Stimulated activated CD4-positive, alpha-beta T cell treated with anti-CD3 and anti-CD28 coated beads, Interleukin-2, amount 100 ng/mL, for 4 hours (primary cell): Measurements from ENCODE around the gene INPP5F.
"Not testable (repeated sequence)": the region's sequence is repeated elsewhere in the genome, so short reads cannot be mapped to it uniquely, and the experiment has no call there.

ENCODE experiments used
- DNase-seq: peaks from one replicate; pipeline ENCODE4 v3.0.0-alpha.2; 2020; ENCODE audit warnings: low read depth

INPP5F gene

GRCh38 chr10:119747940-119748339 lies 22.1 kb downstream of the INPP5F start:
- DNase-seq: no peak

GRCh38 chr10:119748871-119749270 lies 23.0 kb downstream of the INPP5F start:
- no peak for DNase-seq

- DNase-seq: no peak
Observed at GRCh38 chr10:119749455-119749854, 23.6 kb downstream of the INPP5F start.

DNA sequence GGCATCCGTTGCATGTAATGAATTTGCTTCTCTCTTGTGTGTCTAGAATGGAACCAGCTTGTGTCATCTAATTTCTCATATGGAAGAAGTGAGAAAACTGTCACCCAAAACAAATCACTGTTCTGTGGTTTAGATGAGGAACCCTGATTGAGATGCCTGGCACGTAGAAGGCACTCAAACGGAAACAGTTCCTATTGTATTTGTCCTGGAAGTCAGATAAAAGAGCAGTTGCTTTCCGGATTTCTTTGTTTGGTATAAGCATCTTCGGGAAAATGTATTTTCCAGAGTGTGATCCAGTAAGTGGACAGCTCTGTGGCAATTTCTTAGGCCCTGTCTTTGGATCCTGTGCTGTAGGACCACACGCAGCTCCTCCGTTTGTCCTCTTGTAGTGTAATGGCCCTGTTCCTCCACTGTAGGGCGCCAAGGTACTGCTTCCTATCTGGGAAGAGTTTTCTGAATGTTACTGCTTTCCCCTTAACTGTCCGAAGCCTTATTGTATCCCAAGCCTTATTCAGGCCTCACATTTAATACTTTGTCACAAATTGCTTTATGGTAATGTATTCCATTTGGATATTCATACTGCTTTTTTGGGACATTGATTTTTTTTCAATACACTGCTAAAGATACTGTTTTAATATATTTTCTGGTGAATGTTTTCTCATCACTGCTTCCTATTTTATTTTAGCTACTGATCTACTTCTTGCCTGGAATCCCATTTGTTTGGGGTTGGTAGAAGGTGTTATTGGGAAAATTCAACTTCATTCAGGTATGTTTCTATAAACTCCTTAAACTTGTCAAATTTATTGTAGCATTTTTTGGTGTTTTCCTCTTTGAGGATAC lies 24.8 kb downstream of the INPP5F start:
- peak; percentile 45 for DNase-seq

- no peak for DNase-seq
Observed at GRCh38 chr10:119753309-119753708, 27.5 kb downstream of the INPP5F start.

DNA sequence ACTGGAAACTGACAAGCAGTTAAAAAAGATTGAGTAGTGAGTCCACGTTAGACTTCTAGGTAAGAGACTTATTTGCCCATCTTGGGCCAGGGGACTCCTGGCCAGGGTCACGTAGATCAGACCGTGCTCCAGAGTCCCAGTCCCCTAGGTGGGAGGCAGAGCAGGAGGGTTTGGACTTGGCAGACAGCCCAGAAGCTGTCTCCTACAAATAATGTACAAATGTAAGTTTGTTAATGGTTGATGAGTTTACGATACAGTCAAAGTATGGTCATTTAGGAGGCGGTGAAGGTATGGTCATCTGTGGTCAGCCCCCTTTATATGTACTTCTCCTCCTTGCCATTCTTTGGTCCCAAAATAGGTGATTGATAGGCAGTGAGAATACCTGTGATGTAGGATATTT lies 28.2 kb downstream of the INPP5F start:
- no peak for DNase-seq

DNA sequence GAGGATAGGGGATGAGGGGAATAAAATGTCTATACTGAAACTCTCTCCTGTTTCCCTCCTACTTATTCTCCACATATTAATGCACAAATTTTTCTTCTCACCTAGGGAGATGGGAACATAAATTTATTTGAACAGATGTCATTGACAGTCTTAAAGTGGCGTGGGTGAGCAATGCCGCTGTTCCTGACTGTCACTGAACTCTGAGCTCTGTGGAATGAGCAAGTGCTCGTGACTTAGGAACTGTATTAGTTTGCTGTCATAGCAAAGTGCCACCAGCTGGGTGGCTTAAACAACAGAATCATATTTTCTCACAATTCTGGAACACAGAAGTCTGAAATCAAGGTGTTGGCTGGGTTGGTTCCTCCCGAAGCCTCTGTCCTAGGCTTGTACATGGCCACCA lies 29.1 kb downstream of the INPP5F start:
- no peak for DNase-seq

- DNase-seq: no peak
Observed at GRCh38 chr10:119755446-119755845, 29.6 kb downstream of the INPP5F start.

- DNase-seq: no peak
Observed at GRCh38 chr10:119758448-119759195, 32.8 kb downstream of the INPP5F start.

DNA sequence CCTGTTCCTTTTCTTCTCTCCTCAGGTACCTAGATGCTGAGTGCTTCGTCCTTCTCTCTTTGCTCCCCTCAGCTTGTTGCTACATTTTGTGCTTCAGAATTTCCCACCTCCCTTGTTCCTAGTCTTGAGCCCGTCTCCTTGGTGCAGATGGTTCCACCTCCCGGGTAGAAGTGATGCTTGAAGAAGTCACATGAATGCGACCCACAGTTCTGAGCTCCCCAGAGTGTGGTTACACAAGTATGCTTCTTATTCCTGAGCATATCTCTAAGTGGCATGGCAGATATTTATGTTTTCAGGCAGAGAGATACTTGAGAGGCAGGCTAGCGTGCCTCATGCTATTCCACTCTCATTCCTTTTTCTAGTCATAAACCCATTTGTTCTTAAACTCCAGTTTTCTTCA lies 34.0 kb downstream of the INPP5F start:
- DNase-seq: no peak

GRCh38 chr10:119761106-119761505 lies 35.3 kb downstream of the INPP5F start:
- no peak for DNase-seq

DNA sequence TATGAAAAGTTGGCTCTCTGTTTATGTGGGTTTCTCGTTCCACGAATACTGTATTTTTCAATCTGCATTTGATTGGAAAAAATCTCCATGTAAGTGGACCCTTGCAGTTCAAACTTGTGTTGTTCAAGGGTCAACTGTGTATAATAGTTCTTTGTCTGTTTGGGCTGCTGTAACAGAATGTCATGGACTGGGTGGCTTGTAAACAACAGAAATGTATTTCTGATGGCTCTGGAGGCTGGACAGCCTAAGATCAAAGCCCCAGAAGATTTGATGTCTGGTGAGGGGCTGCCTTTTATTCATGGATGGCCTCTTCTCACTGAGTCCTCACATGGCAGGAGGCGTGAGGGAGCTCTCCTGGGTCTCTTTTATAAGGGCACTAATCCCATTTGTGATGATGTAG lies 36.2 kb downstream of the INPP5F start:
- no peak for DNase-seq

- no peak for DNase-seq
Observed at GRCh38 chr10:119762805-119763798, 37.3 kb downstream of the INPP5F start.

- no peak for DNase-seq
Observed at GRCh38 chr10:119768455-119769094, 42.7 kb downstream of the INPP5F start.

DNA sequence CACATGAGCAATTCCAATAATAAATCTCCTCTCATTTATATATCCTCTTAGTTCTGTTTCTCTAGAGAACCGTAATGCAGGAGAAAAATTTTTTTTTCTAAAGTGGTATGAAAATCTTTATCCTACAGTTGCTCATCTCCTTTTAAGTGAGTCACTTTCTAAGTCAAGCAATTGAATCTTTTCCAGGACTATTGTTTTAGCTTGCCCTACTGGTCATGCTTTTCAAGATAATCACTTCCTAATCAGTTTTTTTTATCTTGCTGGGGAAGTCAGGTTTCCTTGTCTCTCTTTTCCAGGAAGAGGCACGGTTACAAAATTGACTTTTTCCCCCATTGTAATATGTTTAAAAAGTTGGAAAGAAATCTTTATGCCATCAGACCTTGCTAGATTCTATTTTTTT lies 44.0 kb downstream of the INPP5F start:
- DNase-seq: no peak

DNA sequence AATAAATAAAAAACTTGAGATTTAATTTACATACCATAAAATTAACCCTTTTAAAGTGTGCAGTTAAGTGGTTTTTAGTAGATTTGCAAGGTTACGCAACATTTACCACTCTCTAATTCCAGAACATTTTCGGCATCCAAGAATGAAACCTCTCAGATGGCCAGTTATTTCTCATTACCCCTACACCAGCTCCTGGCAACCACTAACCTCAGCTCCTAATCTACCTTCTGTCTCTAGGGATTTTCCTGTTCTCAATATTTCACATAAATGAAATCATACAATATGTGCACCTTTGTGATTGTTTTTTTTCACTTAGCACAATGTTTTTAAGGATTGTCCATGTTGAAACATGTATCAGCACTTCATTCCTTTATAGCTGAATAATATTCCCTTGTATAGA lies 45.1 kb downstream of the INPP5F start:
- DNase-seq: no peak

DNA sequence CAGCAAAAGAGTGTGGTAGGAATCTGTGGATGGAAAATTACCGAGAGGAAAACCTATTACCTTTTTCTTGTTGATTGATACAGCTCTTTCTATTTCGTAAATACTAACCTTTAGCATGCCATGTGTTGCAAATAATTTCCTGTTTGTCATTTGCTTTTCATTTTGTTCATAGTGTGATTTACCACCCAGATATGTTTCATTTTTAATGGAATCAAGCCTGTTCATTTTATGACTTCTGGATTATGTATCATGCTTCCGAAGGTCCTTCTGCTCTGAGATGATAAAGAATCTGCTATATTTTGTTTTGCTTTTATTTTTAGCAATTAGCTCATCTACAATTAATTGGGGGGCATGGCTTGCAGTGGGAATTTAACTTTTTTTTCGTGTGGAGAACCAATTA lies 46.5 kb downstream of the INPP5F start:
- DNase-seq: no peak

GRCh38 chr10:119773041-119773440 lies 47.2 kb downstream of the INPP5F start:
- not testable (repeated sequence) for DNase-seq

DNA sequence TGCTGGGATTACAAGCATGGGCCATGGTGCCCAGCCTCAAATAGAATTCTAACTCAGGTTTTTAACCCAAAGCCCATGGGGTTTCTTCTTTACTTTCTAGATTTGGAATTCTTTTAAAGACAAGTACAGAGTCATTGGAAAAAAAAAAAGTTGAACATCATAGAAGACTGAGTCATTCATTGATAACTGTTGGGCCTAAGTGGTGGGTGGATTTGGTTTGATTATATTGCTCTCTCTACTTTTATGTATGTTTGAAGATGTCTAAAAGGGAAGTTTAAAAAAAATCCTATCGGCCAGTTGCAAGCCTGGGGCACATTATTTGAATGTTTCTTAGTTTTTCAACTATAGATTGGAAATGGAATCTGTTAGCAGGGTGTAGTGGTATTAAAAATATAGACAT lies 49.7 kb downstream of the INPP5F start:
- DNase-seq: no peak

DNA sequence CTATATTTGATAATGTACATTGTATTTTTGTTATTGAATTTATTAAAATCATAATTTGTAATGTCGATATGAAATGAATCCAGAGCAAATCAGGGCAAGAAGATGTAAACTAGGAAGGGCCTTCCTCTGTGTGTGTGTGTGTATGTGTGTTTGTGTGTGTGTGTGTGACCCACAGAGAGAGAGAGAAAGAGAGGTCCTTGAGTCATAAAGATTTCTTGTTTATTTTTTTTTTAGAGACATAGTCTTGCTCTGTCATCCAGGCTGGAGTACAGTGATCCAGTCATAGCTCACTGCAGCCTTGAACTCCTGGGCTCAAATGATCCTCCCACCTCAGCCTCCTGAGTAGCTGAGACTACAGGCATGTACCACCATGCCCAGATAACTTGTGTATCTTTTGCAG lies 50.7 kb downstream of the INPP5F start:
- no peak for DNase-seq

- DNase-seq: no peak
Observed at GRCh38 chr10:119777686-119778085, 51.8 kb downstream of the INPP5F start.
